Measurements from ENCODE around the gene WNT7A. TPM values are rescaled to one million over a fixed set of nuclear protein-coding genes. Genes with fewer than 3 reads are reported as not detected.

Gene WNT7A
- total RNA-seq, 1 experiment from 2014 or later: 0.34 TPM

DNA sequence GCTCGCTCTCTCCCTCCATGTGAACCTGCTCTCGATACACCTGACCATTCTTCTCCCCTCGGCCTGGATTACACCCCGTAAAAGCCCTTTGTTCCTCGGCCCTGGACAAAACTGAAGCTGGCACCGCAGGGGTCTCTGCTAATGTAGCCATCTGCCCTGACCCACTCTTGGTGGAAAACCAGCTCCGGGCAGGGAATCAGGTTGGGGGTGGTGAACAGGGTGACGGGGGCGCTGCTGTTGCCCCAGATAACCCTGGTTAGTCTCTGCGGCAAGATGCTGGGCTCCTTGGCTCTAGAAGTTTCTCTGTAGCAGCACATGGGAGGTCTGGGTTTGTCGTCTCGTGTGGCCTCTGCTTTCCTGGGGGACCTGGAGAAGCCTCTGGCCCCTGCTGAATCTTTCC lies 86.4 kb downstream of the WNT7A start (continued):
- TF ChIP-seq, protein P1, sequence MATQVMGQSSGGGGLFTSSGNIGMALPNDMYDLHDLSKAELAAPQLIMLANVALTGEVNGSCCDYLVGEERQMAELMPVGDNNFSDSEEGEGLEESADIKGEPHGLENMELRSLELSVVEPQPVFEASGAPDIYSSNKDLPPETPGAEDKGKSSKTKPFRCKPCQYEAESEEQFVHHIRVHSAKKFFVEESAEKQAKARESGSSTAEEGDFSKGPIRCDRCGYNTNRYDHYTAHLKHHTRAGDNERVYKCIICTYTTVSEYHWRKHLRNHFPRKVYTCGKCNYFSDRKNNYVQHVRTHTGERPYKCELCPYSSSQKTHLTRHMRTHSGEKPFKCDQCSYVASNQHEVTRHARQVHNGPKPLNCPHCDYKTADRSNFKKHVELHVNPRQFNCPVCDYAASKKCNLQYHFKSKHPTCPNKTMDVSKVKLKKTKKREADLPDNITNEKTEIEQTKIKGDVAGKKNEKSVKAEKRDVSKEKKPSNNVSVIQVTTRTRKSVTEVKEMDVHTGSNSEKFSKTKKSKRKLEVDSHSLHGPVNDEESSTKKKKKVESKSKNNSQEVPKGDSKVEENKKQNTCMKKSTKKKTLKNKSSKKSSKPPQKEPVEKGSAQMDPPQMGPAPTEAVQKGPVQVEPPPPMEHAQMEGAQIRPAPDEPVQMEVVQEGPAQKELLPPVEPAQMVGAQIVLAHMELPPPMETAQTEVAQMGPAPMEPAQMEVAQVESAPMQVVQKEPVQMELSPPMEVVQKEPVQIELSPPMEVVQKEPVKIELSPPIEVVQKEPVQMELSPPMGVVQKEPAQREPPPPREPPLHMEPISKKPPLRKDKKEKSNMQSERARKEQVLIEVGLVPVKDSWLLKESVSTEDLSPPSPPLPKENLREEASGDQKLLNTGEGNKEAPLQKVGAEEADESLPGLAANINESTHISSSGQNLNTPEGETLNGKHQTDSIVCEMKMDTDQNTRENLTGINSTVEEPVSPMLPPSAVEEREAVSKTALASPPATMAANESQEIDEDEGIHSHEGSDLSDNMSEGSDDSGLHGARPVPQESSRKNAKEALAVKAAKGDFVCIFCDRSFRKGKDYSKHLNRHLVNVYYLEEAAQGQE (IDR thresholded peaks at IDR 0.05; ENCODE audit: low read depth): no peak

DNA sequence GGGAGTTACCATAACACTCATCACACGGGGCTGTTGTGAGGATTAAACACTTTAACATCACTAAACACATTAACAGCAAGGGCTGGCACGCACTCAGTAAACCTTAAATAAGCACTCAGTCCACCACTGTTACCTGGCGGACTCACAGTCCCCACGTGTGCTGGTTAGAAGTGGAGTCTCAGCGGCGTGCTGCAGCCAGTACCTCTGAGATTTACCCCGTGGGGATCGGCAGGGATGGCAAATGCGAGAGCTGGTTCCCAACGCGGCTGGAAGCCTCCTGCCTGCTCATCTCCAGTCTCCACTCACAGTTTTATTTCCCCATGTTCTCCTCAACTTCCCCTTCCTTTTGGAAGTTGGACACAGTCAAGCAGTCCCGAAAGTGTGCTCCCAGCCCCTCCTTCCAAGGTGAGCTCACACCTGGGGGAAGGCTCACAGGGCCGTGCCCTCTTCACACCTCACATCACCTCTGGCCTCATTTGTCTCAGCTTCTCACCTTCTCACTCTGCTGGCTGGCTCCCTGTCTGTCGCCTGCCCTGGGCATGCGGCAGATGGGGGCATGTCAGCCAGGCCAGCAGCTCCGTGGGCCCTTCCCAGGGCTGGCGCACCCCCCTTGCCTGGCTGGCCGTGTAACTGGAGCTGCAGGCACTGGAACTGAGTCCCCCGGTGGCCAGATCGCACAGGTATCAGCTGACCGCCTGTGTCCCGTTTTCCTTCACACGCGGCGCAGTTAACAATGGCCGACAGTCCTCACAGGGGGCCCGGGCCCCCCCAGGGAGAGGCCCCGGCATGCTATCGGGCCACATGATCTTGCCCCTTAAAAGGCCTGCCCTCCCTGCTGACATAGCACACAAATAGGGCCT lies 87.1 kb downstream of the WNT7A start:
- no peak for TF ChIP-seq ELF1 (IDR thresholded peaks at IDR 0.05; ENCODE audit: borderline replicate concordance, low read depth)
- no peak for TF ChIP-seq SP1 (IDR thresholded peaks at IDR 0.05; ENCODE audit: low read depth)
- TF ChIP-seq, protein P2, sequence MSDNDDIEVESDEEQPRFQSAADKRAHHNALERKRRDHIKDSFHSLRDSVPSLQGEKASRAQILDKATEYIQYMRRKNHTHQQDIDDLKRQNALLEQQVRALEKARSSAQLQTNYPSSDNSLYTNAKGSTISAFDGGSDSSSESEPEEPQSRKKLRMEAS (IDR thresholded peaks at IDR 0.05): no peak
- TF ChIP-seq, protein P3, sequence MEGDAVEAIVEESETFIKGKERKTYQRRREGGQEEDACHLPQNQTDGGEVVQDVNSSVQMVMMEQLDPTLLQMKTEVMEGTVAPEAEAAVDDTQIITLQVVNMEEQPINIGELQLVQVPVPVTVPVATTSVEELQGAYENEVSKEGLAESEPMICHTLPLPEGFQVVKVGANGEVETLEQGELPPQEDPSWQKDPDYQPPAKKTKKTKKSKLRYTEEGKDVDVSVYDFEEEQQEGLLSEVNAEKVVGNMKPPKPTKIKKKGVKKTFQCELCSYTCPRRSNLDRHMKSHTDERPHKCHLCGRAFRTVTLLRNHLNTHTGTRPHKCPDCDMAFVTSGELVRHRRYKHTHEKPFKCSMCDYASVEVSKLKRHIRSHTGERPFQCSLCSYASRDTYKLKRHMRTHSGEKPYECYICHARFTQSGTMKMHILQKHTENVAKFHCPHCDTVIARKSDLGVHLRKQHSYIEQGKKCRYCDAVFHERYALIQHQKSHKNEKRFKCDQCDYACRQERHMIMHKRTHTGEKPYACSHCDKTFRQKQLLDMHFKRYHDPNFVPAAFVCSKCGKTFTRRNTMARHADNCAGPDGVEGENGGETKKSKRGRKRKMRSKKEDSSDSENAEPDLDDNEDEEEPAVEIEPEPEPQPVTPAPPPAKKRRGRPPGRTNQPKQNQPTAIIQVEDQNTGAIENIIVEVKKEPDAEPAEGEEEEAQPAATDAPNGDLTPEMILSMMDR (IDR thresholded peaks at IDR 0.05 in 2 of 3, conservative IDR thresholded peaks at IDR 0.05 in 1 of 3; ENCODE audit: borderline replicate concordance in 1 of 3, insufficient read depth in 1 of 3, low read depth in 2 of 3, low read length in 2 of 3): no peak
- no peak for TF ChIP-seq RAD21 (IDR thresholded peaks at IDR 0.05; ENCODE audit: low read depth)
- no peak for TF ChIP-seq CBX3 (IDR thresholded peaks at IDR 0.05; ENCODE audit: low read depth)
- no peak for TF ChIP-seq FOSL1 (IDR thresholded peaks at IDR 0.05; ENCODE audit: low read depth)
- TF ChIP-seq POLR2AphosphoS5 (IDR thresholded peaks at IDR 0.05; ENCODE audit: low read depth, low read length): no peak
- TF ChIP-seq SRF (IDR thresholded peaks at IDR 0.05; ENCODE audit: low read depth): no peak
- TF ChIP-seq ZFX (IDR thresholded peaks at IDR 0.05): no peak
- no peak for TF ChIP-seq POLR2A (IDR thresholded peaks at IDR 0.05; ENCODE audit: borderline replicate concordance, extremely low read depth, insufficient read depth, insufficient read length)
- TF ChIP-seq CEBPB (IDR thresholded peaks at IDR 0.05; ENCODE audit: low read depth): no peak
- TF ChIP-seq TCF7L2 (IDR thresholded peaks at IDR 0.05; ENCODE audit: borderline replicate concordance, extremely low read depth, insufficient read depth, insufficient read length): no peak
- no peak for TF ChIP-seq YY1 (IDR thresholded peaks at IDR 0.05; ENCODE audit: extremely low read depth, insufficient replicate concordance, low read depth, low read length)
- TF ChIP-seq, protein P4, sequence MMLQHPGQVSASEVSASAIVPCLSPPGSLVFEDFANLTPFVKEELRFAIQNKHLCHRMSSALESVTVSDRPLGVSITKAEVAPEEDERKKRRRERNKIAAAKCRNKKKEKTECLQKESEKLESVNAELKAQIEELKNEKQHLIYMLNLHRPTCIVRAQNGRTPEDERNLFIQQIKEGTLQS (IDR thresholded peaks at IDR 0.05): no peak
- no peak for TF ChIP-seq ZNF274 (IDR thresholded peaks at IDR 0.05; ENCODE audit: low read depth, low read length)
- no peak for TF ChIP-seq JUND (IDR thresholded peaks at IDR 0.05)
- TF ChIP-seq EZH2phosphoT487 (IDR thresholded peaks at IDR 0.05; ENCODE audit: borderline replicate concordance): no peak
- TF ChIP-seq EGR1 (IDR thresholded peaks at IDR 0.05; ENCODE audit: low read depth): no peak
- Histone ChIP-seq H3K9me3 (ENCODE audit: control insufficient read depth in 1 of 2, insufficient read depth in 1 of 2, low read depth in 1 of 2, low read length in 2 of 2) (no peaks in the 10 kb centered on the region), H3K27ac (ENCODE audit: low read depth, low read length) (no peak overlapping the region), H3K4me1 (ENCODE audit: control insufficient read depth in 1 of 2, insufficient read depth in 2 of 2, low read length in 2 of 2) (no peaks in the 10 kb centered on the region), H3K9ac (ENCODE audit: low read length) (no peak overlapping the region), H3K4me3 (replicated peaks in 1 of 2; ENCODE audit: low read depth in 1 of 2, low read length in 2 of 2) (no peak overlapping the region), H4K20me1 (ENCODE audit: insufficient read depth) (no peaks in the 10 kb centered on the region), H3K4me2 (ENCODE audit: low read length) (no peak overlapping the region), H3K9me2 (ENCODE audit: insufficient read depth) (no peaks in the 10 kb centered on the region), H2AFZ (ENCODE audit: low read depth, low read length, poor library complexity, severe bottlenecking) (no peak overlapping the region), H3K27me3 (ENCODE audit: insufficient read depth, low read length) (peaks cover 5% of the 10 kb centered on the region; the same call in 1 of the 2 replicates), H3K36me3 (ENCODE audit: control insufficient read depth in 1 of 2, insufficient read depth in 2 of 2, low read length in 2 of 2) (no peaks in the 10 kb centered on the region), H3K79me2 (ENCODE audit: insufficient read depth, low read length) (no peaks in the 10 kb centered on the region)
- ChIA-PET RAD21 (ENCODE audit: low non-redundant PET in 1 of 2, low total read pairs in 2 of 2, uncharacterized antibody in 2 of 2, unreplicated experiment in 2 of 2) (no interaction called here), POLR2A (no interaction called here), CTCF (interaction anchor here (1.0 kb wide), 1 partner anchor 17 kb away, joined by 3 read pairs; no protein-coding TSS in a partner anchor)
- no peak for ATAC-seq
- no TSS peak for BruUV-seq (replicated peaks)
- intact Hi-C loops (cut with micrococcal nuclease): no loop called here
- no peak for DNase-seq (ENCODE audit: low read depth, low spot score)
